ENCODE results near the gene RRP9. TPM values are rescaled to one million over a fixed set of nuclear protein-coding genes. Genes with fewer than 3 reads are reported as not detected.

Gene RRP9
- total and polyA plus RNA-seq, 4 donors: 8.2 to 47.6 (median 33.5) TPM

- Histone ChIP-seq H3K9ac (ENCODE audit: insufficient read depth in 1 of 2, low read length in 2 of 2) (no peak overlapping the region), H3K4me3 (no peak overlapping the region), H3K36me3 (ENCODE audit: control insufficient read depth in 4 of 4, insufficient read depth in 4 of 4, low read length in 4 of 4) (no peaks in the 10 kb centered on the region), H3K27ac (ENCODE audit: low read depth in 1 of 2, low read length in 1 of 2) (no peak overlapping the region), H3K4me1 (ENCODE audit: control insufficient read depth in 5 of 5, insufficient read depth in 5 of 5, low read length in 5 of 5) (peaks cover 0 to 30% (median 16%) of the 10 kb centered on the region in 5 donors), H3K27me3 (ENCODE audit: control insufficient read depth in 3 of 3, insufficient read depth in 3 of 3, low read length in 2 of 3) (no peaks in the 10 kb centered on the region), H3K9me3 (ENCODE audit: control insufficient read depth in 4 of 4, insufficient read depth in 3 of 4, low read length in 3 of 4) (no peaks in the 10 kb centered on the region)
- DNase-seq: no peak
- no peak for ATAC-seq (ENCODE audit: insufficient read depth, low FRiP score)
- no peak for TF ChIP-seq CTCF (IDR thresholded peaks at IDR 0.05; ENCODE audit: control extremely low read depth, extremely low read depth)
- WGBS, 2 donors: 76 to 88% methylated on average over 4 of the region's 4 CpGs
Measured at GRCh38 chr3:51969841-51970240, 28.1 kb upstream of the RRP9 start.

- no peak overlapping the region for H3K9ac ChIP-seq (ENCODE audit: insufficient read depth in 1 of 2, low read length in 2 of 2)
- H3K27me3 ChIP-seq (ENCODE audit: control insufficient read depth in 3 of 3, insufficient read depth in 3 of 3, low read length in 2 of 3): no peaks in the 10 kb centered on the region
- no peak for TF ChIP-seq CTCF (IDR thresholded peaks at IDR 0.05; ENCODE audit: control extremely low read depth, extremely low read depth)
- 84 to 86% methylated on average over 6 of the region's 6 CpGs for WGBS, 2 donors
- ATAC-seq (ENCODE audit: insufficient read depth, low FRiP score): no peak
- no peaks in the 10 kb centered on the region for H3K9me3 ChIP-seq (ENCODE audit: control insufficient read depth in 4 of 4, insufficient read depth in 3 of 4, low read length in 3 of 4)
- H3K4me1 ChIP-seq (ENCODE audit: control insufficient read depth in 5 of 5, insufficient read depth in 5 of 5, low read length in 5 of 5): peaks cover 2 to 30% (median 10%) of the 10 kb centered on the region in 5 donors
- no peaks in the 10 kb centered on the region for H3K36me3 ChIP-seq (ENCODE audit: control insufficient read depth in 4 of 4, insufficient read depth in 4 of 4, low read length in 4 of 4)
- DNase-seq: no peak
- H3K4me3 ChIP-seq: no peak overlapping the region
- H3K27ac ChIP-seq (ENCODE audit: low read depth in 1 of 2, low read length in 1 of 2): no peak overlapping the region
Measured at GRCh38 chr3:51968883-51969678, 27.4 kb upstream of the RRP9 start.

DNA sequence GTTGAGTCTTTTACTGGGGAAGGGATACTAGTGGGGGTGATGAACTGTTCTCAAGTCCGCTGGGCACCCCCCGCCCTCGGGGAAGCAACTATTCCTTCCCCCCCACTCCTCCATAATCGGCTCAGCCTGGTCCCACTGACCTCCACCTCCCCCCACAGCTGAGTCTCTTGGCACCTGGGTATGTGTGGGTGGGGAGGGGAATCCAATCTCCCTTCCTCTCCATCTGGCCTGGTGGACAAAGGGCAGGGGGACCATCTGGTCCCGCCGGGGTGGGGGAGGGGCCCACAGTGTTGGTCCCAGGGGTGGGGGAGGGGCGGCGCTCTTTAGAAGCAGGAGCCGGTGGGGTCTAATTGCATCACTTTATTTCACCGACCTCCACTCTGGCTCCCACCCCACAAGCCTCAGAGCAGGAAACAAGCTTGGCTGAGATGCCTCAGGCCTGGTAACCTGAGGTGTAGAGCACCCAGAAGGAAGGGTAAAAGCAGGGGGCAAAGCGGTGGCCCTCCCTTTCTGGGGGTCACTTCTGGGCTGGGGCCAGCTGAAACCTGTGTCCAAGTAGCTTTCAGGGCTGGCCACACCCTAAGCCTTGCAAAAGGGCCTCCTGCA is 26.6 kb upstream of the RRP9 start:
- Histone ChIP-seq H3K9me3 (ENCODE audit: control insufficient read depth in 4 of 4, insufficient read depth in 3 of 4, low read length in 3 of 4) (no peaks in the 10 kb centered on the region), H3K27me3 (ENCODE audit: control insufficient read depth in 3 of 3, insufficient read depth in 3 of 3, low read length in 2 of 3) (no peaks in the 10 kb centered on the region), H3K4me3 (peak overlapping the region; percentile 58), H3K36me3 (ENCODE audit: control insufficient read depth in 4 of 4, insufficient read depth in 4 of 4, low read length in 4 of 4) (no peaks in the 10 kb centered on the region), H3K9ac (ENCODE audit: insufficient read depth in 1 of 2, low read length in 2 of 2) (peak overlapping the region; percentile 55 to 68), H3K27ac (ENCODE audit: low read depth in 1 of 2, low read length in 1 of 2) (peak overlapping the region; percentile 89 to 91), H3K4me1 (ENCODE audit: control insufficient read depth in 5 of 5, insufficient read depth in 5 of 5, low read length in 5 of 5) (peaks cover 3 to 33% (median 10%) of the 10 kb centered on the region in 5 donors)
- 14 to 19% methylated on average over 11 of the region's 11 CpGs for WGBS, 2 donors
- DNase-seq: peak in 2 of 3 donors; percentile 58 to 59
- no peak for TF ChIP-seq CTCF (IDR thresholded peaks at IDR 0.05; ENCODE audit: control extremely low read depth, extremely low read depth)
- peak; percentile 10 for ATAC-seq (ENCODE audit: insufficient read depth, low FRiP score)
